Uterus (tissue), 4 donors: ENCODE measurements around the gene LCN10. TPM values are rescaled to one million over a fixed set of nuclear protein-coding genes. Genes with fewer than 3 reads are reported as not detected.

Experiments used
- DNase-seq, 2 donors: peaks; one replicate each; pipeline ENCODE4 v3.0.0-alpha.2; 2019 to 2020
- H3K27ac ChIP-seq, 2 donors: fragments of 200-600 bp; sonication (generic); 1 replicate in 1 of 2; 2 replicates in 1 of 2; pipeline ENCODE4 v1.5.1; 2016 to 2018
- H3K27me3 ChIP-seq, 2 donors: fragments of 200-600 bp; sonication (generic); one replicate each; pipeline ENCODE4 v1.5.1; 2018 to 2019; ENCODE audit warnings: control low read depth in 1 of 2
- H3K36me3 ChIP-seq, 2 donors: fragments of 200-600 bp; sonication (generic); one replicate each; pipeline ENCODE4 v1.5.1; 2019; ENCODE audit warnings: control low read depth in 1 of 2
- H3K4me1 ChIP-seq, 2 donors: fragments of 200-600 bp; sonication (generic); one replicate each; pipeline ENCODE4 v1.5.1; 2018 to 2019; ENCODE audit warnings: control low read depth in 1 of 2
- H3K4me3 ChIP-seq, 2 donors: fragments of 200-600 bp; sonication (generic); 1 replicate in 1 of 2; 2 replicates in 1 of 2; pipeline ENCODE4 v1.5.1; 2018 to 2019; ENCODE audit warnings: mild to moderate bottlenecking in 1 of 2
- H3K9me3 ChIP-seq, 2 donors: fragments of 200-600 bp; sonication (generic); one replicate each; pipeline ENCODE4 v1.5.1; 2019; ENCODE audit warnings: control low read depth in 1 of 2
- CTCF ChIP-seq, 4 experiments: fragments of 200-600 bp in 2 of 4; fragments of 450-650 bp in 2 of 4; sonication (generic) in 2 of 4; IDR thresholded peaks; one replicate each; pipeline ENCODE4 v1.5.1; 2016 to 2019; ENCODE audit warnings: antibody characterized with exemption in 4 of 4, mild to moderate bottlenecking in 2 of 4, moderate library complexity in 1 of 4
- POLR2A ChIP-seq, 2 donors: fragments of 450-650 bp; IDR thresholded peaks; one replicate each; pipeline ENCODE4 v1.6.1; 2016; ENCODE audit warnings: antibody characterized with exemption in 2 of 2, mild to moderate bottlenecking in 1 of 2, moderate library complexity in 1 of 2
- intact Hi-C: fragments of 100-400 bp; cut with DNase I; formaldehyde crosslinking; loops from one replicate; pipeline ENCODE4 v1.15.1; 2023; ENCODE audit warnings: low total_unique reads
- total RNA-seq, 4 donors: library from RNA; depleted of rRNA in 3 of 4; stranded (reverse); fragments of >200 nt in 3 of 4; gene quantifications; one replicate each; pipeline versions ENCODE4 v1.1.0 to v1.2.4, GENCODE V29; 2014 to 2023
- donor health status: DM: yes; HTN: yes; CAD: no.

LCN10 gene
- total RNA-seq, 4 donors from 2014 or later: 0.55 to 81.4 (median 20.4) TPM

- TF ChIP-seq POLR2A (IDR thresholded peaks at IDR 0.05) (no peak), CTCF (IDR thresholded peaks at IDR 0.05) (no peak)
- Histone ChIP-seq H3K9me3 (no peaks in the 10 kb centered on the region), H3K4me1 (peaks cover 0 to 13% of the 10 kb centered on the region in 2 donors), H3K27ac (no peak overlapping the region), H3K4me3 (peak overlapping the region in 1 of 2 donors; percentile 57), H3K27me3 (no peaks in the 10 kb centered on the region), H3K36me3 (no peaks in the 10 kb centered on the region)
- DNase-seq: no peak
- intact Hi-C loops: no loop called here
These were observed 13.6 kb downstream of the LCN10 start for GRCh38 chr9:136729144-136729543.

GRCh38 chr9:136728548-136729123 lies 14.1 kb downstream of the LCN10 start:
- Histone ChIP-seq H3K4me3 (peak overlapping the region; percentile 53 to 57), H3K27ac (peak overlapping the region; percentile 41 to 48), H3K4me1 (peaks cover 0 to 13% of the 10 kb centered on the region in 2 donors), H3K9me3 (no peaks in the 10 kb centered on the region), H3K36me3 (no peaks in the 10 kb centered on the region), H3K27me3 (no peaks in the 10 kb centered on the region)
- TF ChIP-seq POLR2A (IDR thresholded peaks at IDR 0.05): no peak
- TF ChIP-seq CTCF (IDR thresholded peaks at IDR 0.05): no peak
- intact Hi-C loops: no loop called here
- no peak for DNase-seq

- H3K27me3 ChIP-seq: no peaks in the 10 kb centered on the region
- no peaks in the 10 kb centered on the region for H3K36me3 ChIP-seq
- H3K4me3 ChIP-seq: peak overlapping the region; percentile 53 to 57
- peak; percentile 86 to 90 for DNase-seq
- intact Hi-C loops: no loop called here
- H3K27ac ChIP-seq: peak overlapping the region; percentile 41 to 51
- no peaks in the 10 kb centered on the region for H3K9me3 ChIP-seq
- H3K4me1 ChIP-seq: peaks cover 0 to 13% of the 10 kb centered on the region in 2 donors
- TF ChIP-seq CTCF (IDR thresholded peaks at IDR 0.05) (peak; percentile 84 to 98 (median 97)), POLR2A (IDR thresholded peaks at IDR 0.05) (peak; percentile 89 to 98)
These were observed 14.6 kb downstream of the LCN10 start for GRCh38 chr9:136728080-136728547.

GRCh38 chr9:136726631-136727191 lies 16.0 kb downstream of the LCN10 start:
- H3K9me3 ChIP-seq: no peaks in the 10 kb centered on the region
- H3K27ac ChIP-seq: peak overlapping the region in 1 of 2 donors; percentile 40
- H3K4me1 ChIP-seq: peaks cover 0 to 13% of the 10 kb centered on the region in 2 donors
- intact Hi-C loops: no loop called here
- TF ChIP-seq POLR2A (IDR thresholded peaks at IDR 0.05) (no peak), CTCF (IDR thresholded peaks at IDR 0.05) (no peak)
- DNase-seq: no peak
- H3K36me3 ChIP-seq: no peaks in the 10 kb centered on the region
- no peaks in the 10 kb centered on the region for H3K27me3 ChIP-seq
- H3K4me3 ChIP-seq: peak overlapping the region; percentile 53 to 57

- Histone ChIP-seq H3K36me3 (no peaks in the 10 kb centered on the region), H3K27me3 (no peaks in the 10 kb centered on the region), H3K9me3 (no peaks in the 10 kb centered on the region), H3K4me1 (peaks cover 0 to 13% of the 10 kb centered on the region in 2 donors), H3K27ac (peak overlapping the region in 1 of 2 donors; percentile 10), H3K4me3 (no peak overlapping the region)
- no peak for DNase-seq
- TF ChIP-seq POLR2A (IDR thresholded peaks at IDR 0.05) (no peak), CTCF (IDR thresholded peaks at IDR 0.05) (no peak)
- intact Hi-C loops: no loop called here
These were observed 16.6 kb downstream of the LCN10 start for GRCh38 chr9:136726118-136726517.
